Activated naive CD4-positive, alpha-beta T cell treated with anti-CD3 and anti-CD28 coated beads, Interleukin-2, amount 50 U/mL, for 72 hours (primary cell): ENCODE data around the gene SEMA3B. TPM values are rescaled to one million over a fixed set of nuclear protein-coding genes. Genes with fewer than 3 reads are reported as not detected.
"Not testable (repeated sequence)": the region's sequence is repeated elsewhere in the genome, so short reads cannot be mapped to it uniquely, and the experiment has no call there.

ENCODE experiments used
- ATAC-seq, 2 donors: fragments of 150-1000 bp; cut with Tn5 transposase; 2 replicates each; pipeline ENCODE4 v1.10.0; 2021; ENCODE audit warnings: mild to moderate bottlenecking in 2 of 2, moderate library complexity in 2 of 2
- DNase-seq, 2 donors: peaks; one replicate each; pipeline ENCODE4 v3.0.0; 2021 to 2022; ENCODE audit warnings: low spot score in 2 of 2
- H3K27ac Mint-ChIP-seq, 2 donors: one replicate each; pipeline ENCODE4 v1.8.0; 2022; ENCODE audit warnings: mild to moderate bottlenecking in 2 of 2, mixed read lengths in 2 of 2
- H3K36me3 Mint-ChIP-seq, 2 donors: one replicate each; pipeline ENCODE4 v1.8.0; 2022; ENCODE audit warnings: mixed read lengths in 2 of 2
- H3K9me3 Mint-ChIP-seq, 2 donors: one replicate each; pipeline ENCODE4 v1.8.0; 2022; ENCODE audit warnings: mixed read lengths in 2 of 2
- total RNA-seq, 2 donors: library from RNA; stranded (reverse); gene quantifications; one replicate each; pipeline ENCODE4 v1.2.3, GENCODE V29; 2022

Gene SEMA3B
- total RNA-seq, 2 donors from 2014 or later: 0.77 to 4.1 TPM

GRCh38 chr3:50302095-50303012 lies 33.4 kb downstream of the SEMA3B start:
- Mint-ChIP-seq H3K36me3 (peaks cover 0 to 4% of the 10 kb centered on the region in 2 donors), H3K9me3 (no peaks in the 10 kb centered on the region), H3K27ac (no peak overlapping the region)
- no peak for ATAC-seq
- DNase-seq: no peak

- no peak for DNase-seq
- Mint-ChIP-seq H3K27ac (no peak within 1 kb of the TSS), H3K9me3 (no peaks in the 10 kb centered on the region), H3K36me3 (peaks cover 0 to 4% of the 10 kb centered on the region in 2 donors)
- ATAC-seq: no peak
These were observed 34.3 kb downstream of the SEMA3B start, which contains the start of gene HYAL1 for GRCh38 chr3:50303013-50303815. Gene HYAL1, minus strand, starts transcription at chr3:50303574. Its CDS starts 618 bp downstream, at chr3:50302956.

GRCh38 chr3:50304601-50305000 lies 35.7 kb downstream of the SEMA3B start:
- no peaks in the 10 kb centered on the region for H3K9me3 Mint-ChIP-seq
- H3K27ac Mint-ChIP-seq: no peak overlapping the region
- H3K36me3 Mint-ChIP-seq: peaks cover 0 to 1% of the 10 kb centered on the region in 2 donors
- no peak for DNase-seq
- peak; percentile 11 to 54 for ATAC-seq

DNA sequence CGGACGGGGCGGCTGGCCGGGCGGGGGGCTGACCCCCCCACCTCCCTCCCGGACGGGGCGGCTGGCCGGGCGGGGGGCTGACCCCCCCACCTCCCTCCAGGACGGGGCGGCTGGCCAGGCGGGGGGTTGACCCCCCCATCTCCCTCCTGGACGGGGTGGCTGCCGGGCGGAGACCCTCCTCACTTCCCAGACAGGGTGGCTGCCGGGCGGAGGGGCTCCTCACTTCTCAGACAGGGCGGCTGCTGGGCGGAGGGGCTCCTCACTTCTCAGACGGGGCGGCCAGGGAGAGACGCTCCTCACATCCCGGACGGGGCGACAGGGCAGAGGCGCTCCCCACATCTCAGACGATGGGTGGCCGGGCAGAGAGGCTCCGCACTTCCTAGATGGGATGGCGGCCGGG lies 43.1 kb downstream of the SEMA3B start:
- DNase-seq, H3K27ac Mint-ChIP-seq, ATAC-seq, H3K36me3 Mint-ChIP-seq, H3K9me3 Mint-ChIP-seq: not testable (repeated sequence)

DNA sequence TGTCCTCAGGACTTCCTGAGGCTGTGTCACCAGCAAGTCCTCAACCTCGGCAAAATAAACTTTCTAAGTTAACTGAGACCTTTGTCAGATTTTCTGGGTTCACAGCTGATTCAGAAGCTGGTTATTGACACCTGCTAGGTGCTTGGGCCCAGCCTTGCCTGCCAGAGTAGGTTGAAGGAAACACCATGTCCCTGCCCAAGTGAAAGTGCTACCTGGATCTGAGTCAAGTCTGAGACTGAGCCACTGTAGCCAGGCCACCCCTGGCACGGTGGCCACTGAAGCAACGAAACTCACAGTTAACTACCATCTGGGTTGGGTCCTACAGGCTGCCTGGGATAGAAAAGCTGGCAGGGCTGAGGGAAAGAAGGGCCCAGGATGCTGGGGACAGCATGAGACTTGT lies 45.4 kb downstream of the SEMA3B start:
- no peaks in the 10 kb centered on the region for H3K9me3 Mint-ChIP-seq
- ATAC-seq (no peak), DNase-seq (no peak)
- H3K36me3 Mint-ChIP-seq: peaks cover 0 to 4% of the 10 kb centered on the region in 2 donors
- peak overlapping the region; percentile 15 to 26 for H3K27ac Mint-ChIP-seq

GRCh38 chr3:50314816-50315215 lies 45.9 kb downstream of the SEMA3B start:
- no peaks in the 10 kb centered on the region for H3K9me3 Mint-ChIP-seq
- no peak for DNase-seq
- H3K27ac Mint-ChIP-seq: no peak overlapping the region
- peaks cover 0 to under 1% of the 10 kb centered on the region in 2 donors for H3K36me3 Mint-ChIP-seq
- ATAC-seq: no peak

DNA sequence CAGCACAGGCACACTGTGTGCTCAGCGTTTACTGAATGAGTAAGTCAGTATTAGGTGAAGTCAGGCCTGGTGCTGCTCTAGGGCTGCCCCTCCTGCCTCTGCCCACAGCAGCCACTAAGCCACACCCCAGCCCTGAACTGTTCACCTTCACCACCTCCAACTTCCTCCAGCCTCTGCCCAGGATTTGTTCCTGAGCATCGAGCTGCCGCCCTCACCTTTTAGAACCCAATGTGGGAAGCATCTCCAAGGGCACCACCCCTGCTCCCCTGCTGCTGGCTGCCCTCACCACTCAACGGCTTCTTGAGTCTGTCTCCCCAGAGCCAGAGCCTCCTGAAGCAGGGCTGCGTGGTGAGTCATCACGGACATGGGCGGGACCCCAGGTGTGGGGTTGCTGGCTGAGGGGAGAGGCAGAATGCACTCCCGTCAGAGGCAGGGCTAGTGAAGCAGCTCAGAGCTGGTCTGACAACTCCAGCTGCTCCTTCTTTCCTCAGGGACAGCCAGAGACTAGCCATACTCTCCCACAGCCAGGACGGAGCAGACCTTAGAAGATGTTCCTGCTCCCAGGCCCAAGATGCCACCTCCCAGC lies 47.8 kb downstream of the SEMA3B start:
- no peak for DNase-seq

GRCh38 chr3:50317300-50317699 lies 48.4 kb downstream of the SEMA3B start:
- ATAC-seq (no peak), DNase-seq (no peak)
- H3K27ac Mint-ChIP-seq: peak overlapping the region in 1 of 2 donors; percentile 60
- no peaks in the 10 kb centered on the region for H3K9me3 Mint-ChIP-seq
- no peaks in the 10 kb centered on the region for H3K36me3 Mint-ChIP-seq

More for the DNA sequence above, 47.8 kb downstream of the SEMA3B start:
- no peak for ATAC-seq
- Mint-ChIP-seq H3K9me3 (no peaks in the 10 kb centered on the region), H3K36me3 (no peaks in the 10 kb centered on the region), H3K27ac (peak overlapping the region; percentile 19 to 60)

DNA sequence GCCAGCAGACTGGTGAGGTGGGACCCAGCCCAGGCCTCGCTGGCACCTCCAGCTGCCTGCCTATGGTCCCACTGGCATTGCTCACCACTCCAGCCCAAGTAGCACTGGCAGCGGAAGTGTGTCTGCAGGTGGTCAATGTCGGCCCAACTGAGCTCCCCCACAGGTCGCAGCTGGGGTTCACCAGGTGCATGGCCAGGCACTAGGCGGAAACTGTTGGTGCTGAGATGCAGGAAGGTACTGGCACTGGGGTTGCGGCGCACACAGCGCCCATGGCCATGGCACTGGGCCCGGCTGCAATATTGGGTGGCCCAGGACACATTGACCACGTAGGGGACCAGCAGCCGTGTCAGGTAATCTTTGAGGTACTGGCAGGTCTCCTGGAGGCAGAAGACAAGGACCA lies 49.2 kb downstream of the SEMA3B start:
- Mint-ChIP-seq H3K36me3 (no peaks in the 10 kb centered on the region), H3K9me3 (no peaks in the 10 kb centered on the region), H3K27ac (no peak overlapping the region)
- DNase-seq (no peak), ATAC-seq (no peak)

GRCh38 chr3:50318615-50319014 lies 49.7 kb downstream of the SEMA3B start:
- DNase-seq (no peak), ATAC-seq (no peak)
- Mint-ChIP-seq H3K27ac (no peak overlapping the region), H3K9me3 (no peaks in the 10 kb centered on the region), H3K36me3 (no peaks in the 10 kb centered on the region)

- ATAC-seq: no peak
- no peak overlapping the region for H3K27ac Mint-ChIP-seq
- no peak for DNase-seq
- H3K36me3 Mint-ChIP-seq: no peaks in the 10 kb centered on the region
- no peaks in the 10 kb centered on the region for H3K9me3 Mint-ChIP-seq
These were observed 50.4 kb downstream of the SEMA3B start for GRCh38 chr3:50319181-50319893.

- H3K27ac Mint-ChIP-seq: peak overlapping the region in 1 of 2 donors; percentile 76
- H3K36me3 Mint-ChIP-seq: no peaks in the 10 kb centered on the region
- no peaks in the 10 kb centered on the region for H3K9me3 Mint-ChIP-seq
- no peak for DNase-seq
- no peak for ATAC-seq
These were observed 51.1 kb downstream of the SEMA3B start for GRCh38 chr3:50319894-50320625.

- DNase-seq (peak in 1 of 2 donors; percentile 70), ATAC-seq (peak; percentile 72 to 73)
- Mint-ChIP-seq H3K9me3 (no peaks in the 10 kb centered on the region), H3K27ac (peak overlapping the region; percentile 87 to 90), H3K36me3 (no peaks in the 10 kb centered on the region)
These were observed 51.9 kb downstream of the SEMA3B start for GRCh38 chr3:50320853-50321335.

GRCh38 chr3:50321336-50322114 lies 52.6 kb downstream of the SEMA3B start:
- DNase-seq: peak; percentile 86 to 91
- Mint-ChIP-seq H3K36me3 (no peaks in the 10 kb centered on the region), H3K9me3 (no peaks in the 10 kb centered on the region), H3K27ac (peak overlapping the region; percentile 87 to 94)
- ATAC-seq: peak; percentile 85 to 86

- DNase-seq: no peak
- ATAC-seq: no peak
- Mint-ChIP-seq H3K36me3 (no peaks in the 10 kb centered on the region), H3K27ac (peak overlapping the region in 1 of 2 donors; percentile 87), H3K9me3 (no peaks in the 10 kb centered on the region)
These were observed 53.1 kb downstream of the SEMA3B start for GRCh38 chr3:50322115-50322385.
